Sigmoid colon (tissue), 7 donors: Measurements from ENCODE around the gene ADAMTS6. TPM values are rescaled to one million over a fixed set of nuclear protein-coding genes. Genes with fewer than 3 reads are reported as not detected.

ENCODE experiments used
- DNase-seq: peaks from one replicate; pipeline ENCODE4 v3.0.0-alpha.2; 2019
- H3K27ac ChIP-seq, 4 donors: fragments of 200-600 bp; sonication (generic); one replicate each; pipeline ENCODE4 v1.5.1; 2016 to 2019; ENCODE audit warnings: mild to moderate bottlenecking in 1 of 4
- H3K27me3 ChIP-seq, 3 donors: fragments of 200-600 bp; sonication (generic); one replicate each; pipeline ENCODE4 v1.5.1; 2019; ENCODE audit warnings: mild to moderate bottlenecking in 1 of 3
- H3K36me3 ChIP-seq, 4 donors: fragments of 200-600 bp; sonication (generic); one replicate each; pipeline ENCODE4 v1.5.1; 2016 to 2019
- H3K4me1 ChIP-seq, 4 donors: fragments of 200-600 bp; sonication (generic); one replicate each; pipeline ENCODE4 v1.5.1; 2017 to 2019
- H3K4me3 ChIP-seq, 4 donors: fragments of 200-600 bp; sonication (generic); one replicate each; pipeline ENCODE4 v1.5.1; 2017 to 2019; ENCODE audit warnings: mild to moderate bottlenecking in 2 of 4, moderate library complexity in 1 of 4
- H3K9me3 ChIP-seq, 4 donors: fragments of 200-600 bp in 3 of 4; sonication (generic) in 3 of 4; one replicate each; pipeline versions ENCODE4 v1.5.1 to v1.6.1; 2013 to 2019
- EP300 ChIP-seq, 4 donors: sonication (generic); formaldehyde crosslinking; IDR thresholded peaks; one replicate each; pipeline ENCODE4 v1.6.1; 2017; ENCODE audit warnings: antibody characterized with exemption in 4 of 4
- POLR2A ChIP-seq, 2 donors: fragments of 450-650 bp; IDR thresholded peaks; one replicate each; pipeline ENCODE4 v1.6.1; 2016; ENCODE audit warnings: antibody characterized with exemption in 2 of 2, mild to moderate bottlenecking in 2 of 2, moderate library complexity in 2 of 2
- POLR2AphosphoS5 ChIP-seq, 4 donors: sonication (generic); formaldehyde crosslinking; IDR thresholded peaks; one replicate each; pipeline ENCODE4 v1.6.1; 2017; ENCODE audit warnings: antibody characterized with exemption in 4 of 4
- WGBS, 2 donors: extraction: QIAGEN DNeasy Blood & Tissue Kit; methylation state at CpG; one replicate each; pipeline ENCODE4 v1.1.7; 2013; 5-methylcytosine and 5-hydroxymethylcytosine counted together
- intact Hi-C: fragments of 100-400 bp; cut with DNase I; formaldehyde crosslinking; loops from one replicate; pipeline ENCODE4 v1.15.1; 2023
- polyA plus RNA-seq, 3 donors: library from polyadenylated mRNA; stranded (reverse); fragments of 200-250 nt; gene quantifications; one replicate each; pipeline ENCODE4 v1.2.3, GENCODE V29; 2013
- total RNA-seq, 4 donors: library from RNA; depleted of rRNA; stranded (reverse); fragments of >200 nt; gene quantifications; one replicate each; pipeline ENCODE4 v1.1.0, GENCODE V29; 2016
- TF ChIP-seq, protein P1 (sequence below), 4 experiments: fragments of 450-650 bp in 3 of 4; fragments of 200-600 bp in 1 of 4; IDR thresholded peaks; one replicate each; pipeline ENCODE4 v1.5.1; 2016 to 2019; ENCODE audit warnings: antibody characterized with exemption in 4 of 4, mild to moderate bottlenecking in 3 of 4, moderate library complexity in 2 of 4
- donor health status: healthy with polysubstance abuse.
- donor health status: Bipolar disorder and iron deficiency.
- donor health status: healthy.

The ADAMTS6 gene
- total and polyA plus RNA-seq, 7 donors = 0.74 to 18.3 (median 7.1) TPM; not detected in 2

GRCh38 chr5:65113771-65114170, 367.9 kb downstream of the ADAMTS6 start:
- Histone ChIP-seq H3K4me1 (no peaks in the 10 kb centered on the region), H3K9me3 (peaks cover 0 to 2% (median 0%) of the 10 kb centered on the region in 4 donors), H3K4me3 (no peak overlapping the region), H3K36me3 (no peaks in the 10 kb centered on the region), H3K27ac (no peak overlapping the region), H3K27me3 (no peaks in the 10 kb centered on the region)
- TF ChIP-seq, protein P1, sequence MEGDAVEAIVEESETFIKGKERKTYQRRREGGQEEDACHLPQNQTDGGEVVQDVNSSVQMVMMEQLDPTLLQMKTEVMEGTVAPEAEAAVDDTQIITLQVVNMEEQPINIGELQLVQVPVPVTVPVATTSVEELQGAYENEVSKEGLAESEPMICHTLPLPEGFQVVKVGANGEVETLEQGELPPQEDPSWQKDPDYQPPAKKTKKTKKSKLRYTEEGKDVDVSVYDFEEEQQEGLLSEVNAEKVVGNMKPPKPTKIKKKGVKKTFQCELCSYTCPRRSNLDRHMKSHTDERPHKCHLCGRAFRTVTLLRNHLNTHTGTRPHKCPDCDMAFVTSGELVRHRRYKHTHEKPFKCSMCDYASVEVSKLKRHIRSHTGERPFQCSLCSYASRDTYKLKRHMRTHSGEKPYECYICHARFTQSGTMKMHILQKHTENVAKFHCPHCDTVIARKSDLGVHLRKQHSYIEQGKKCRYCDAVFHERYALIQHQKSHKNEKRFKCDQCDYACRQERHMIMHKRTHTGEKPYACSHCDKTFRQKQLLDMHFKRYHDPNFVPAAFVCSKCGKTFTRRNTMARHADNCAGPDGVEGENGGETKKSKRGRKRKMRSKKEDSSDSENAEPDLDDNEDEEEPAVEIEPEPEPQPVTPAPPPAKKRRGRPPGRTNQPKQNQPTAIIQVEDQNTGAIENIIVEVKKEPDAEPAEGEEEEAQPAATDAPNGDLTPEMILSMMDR (IDR thresholded peaks at IDR 0.05) = no peak
- TF ChIP-seq EP300 (IDR thresholded peaks at IDR 0.05) (no peak), POLR2AphosphoS5 (IDR thresholded peaks at IDR 0.05) (no peak), POLR2A (IDR thresholded peaks at IDR 0.05) (no peak)
- no peak for DNase-seq
- intact Hi-C loops = no loop called here
- 85 to 93% methylated on average over 2 of the region's 2 CpGs for WGBS, 2 donors

GRCh38 chr5:65111961-65112658, 369.6 kb downstream of the ADAMTS6 start:
- H3K27me3 ChIP-seq = no peaks in the 10 kb centered on the region
- H3K9me3 ChIP-seq = no peaks in the 10 kb centered on the region
- 55 to 83% methylated on average over 12 of the region's 12 CpGs for WGBS, 2 donors
- H3K4me3 ChIP-seq = no peak overlapping the region
- no peak for DNase-seq
- TF ChIP-seq POLR2AphosphoS5 (IDR thresholded peaks at IDR 0.05) (no peak), EP300 (IDR thresholded peaks at IDR 0.05) (no peak), POLR2A (IDR thresholded peaks at IDR 0.05) (no peak)
- TF ChIP-seq, protein P1 (IDR thresholded peaks at IDR 0.05) = no peak
- no peaks in the 10 kb centered on the region for H3K4me1 ChIP-seq
- no peak overlapping the region for H3K27ac ChIP-seq
- no peaks in the 10 kb centered on the region for H3K36me3 ChIP-seq
- intact Hi-C loops = no loop called here

DNA sequence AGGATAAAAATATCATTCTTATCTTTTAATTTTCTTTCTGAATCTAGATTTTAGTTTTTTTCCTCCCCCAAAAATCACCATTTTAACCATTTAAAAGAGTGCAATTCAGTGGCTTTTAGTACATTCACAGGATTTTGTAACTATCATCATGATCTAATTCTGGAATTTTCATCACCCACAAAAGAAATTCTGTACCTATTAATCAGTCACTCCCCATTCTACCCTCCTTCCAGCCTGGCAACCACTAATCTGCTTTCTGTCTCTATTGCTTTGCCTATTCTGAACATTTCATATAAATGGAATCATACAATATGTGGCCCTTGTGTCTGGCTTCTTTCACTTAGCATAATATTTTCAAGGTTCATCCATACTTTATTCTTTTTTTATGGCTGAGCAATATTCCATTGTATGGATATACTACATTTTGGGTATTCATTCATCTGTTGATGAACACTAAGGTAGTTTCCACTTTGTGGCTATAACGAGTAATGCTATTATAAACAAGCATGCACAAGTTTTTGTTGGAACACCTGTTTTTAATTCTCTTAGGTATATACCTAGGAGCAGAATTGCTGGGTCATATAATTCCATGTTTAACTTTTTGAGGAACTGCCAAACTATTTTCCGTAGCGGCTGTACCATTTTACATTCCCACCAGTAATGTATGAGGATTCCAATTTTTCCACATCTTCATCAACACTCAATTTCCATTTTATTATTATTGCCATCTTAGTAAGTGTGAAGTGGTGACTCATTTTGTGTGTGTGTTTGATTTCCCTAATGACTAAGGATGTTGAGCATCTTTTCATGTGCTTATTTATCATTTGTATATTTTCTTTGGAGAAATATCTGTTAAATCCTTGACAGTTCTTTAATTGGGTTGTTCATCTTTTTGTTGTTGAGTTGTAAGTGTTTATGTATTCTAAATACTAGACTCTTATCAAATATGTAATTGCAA, 372.7 kb downstream of the ADAMTS6 start:
- WGBS, 2 donors = 68 to 77% methylated on average over 3 of the region's 3 CpGs
- TF ChIP-seq POLR2A (IDR thresholded peaks at IDR 0.05) = no peak
- TF ChIP-seq, protein P1 (IDR thresholded peaks at IDR 0.05) = no peak
- no peak for TF ChIP-seq POLR2AphosphoS5 (IDR thresholded peaks at IDR 0.05)
- TF ChIP-seq EP300 (IDR thresholded peaks at IDR 0.05) = no peak

GRCh38 chr5:65105301-65105700, 376.4 kb downstream of the ADAMTS6 start:
- WGBS, 2 donors = 92 to 95% methylated on average over 4 of the region's 4 CpGs
- no peaks in the 10 kb centered on the region for H3K36me3 ChIP-seq

More for the DNA sequence above, 372.7 kb downstream of the ADAMTS6 start:
- no peak overlapping the region for H3K27ac ChIP-seq
- H3K4me3 ChIP-seq = no peak overlapping the region
- H3K27me3 ChIP-seq = no peaks in the 10 kb centered on the region
- no peaks in the 10 kb centered on the region for H3K36me3 ChIP-seq
- DNase-seq = no peak
- no peaks in the 10 kb centered on the region for H3K9me3 ChIP-seq
- intact Hi-C loops = loop anchor here (10.0 kb wide), 1 partner anchor 294 kb away; no protein-coding TSS in a partner anchor
- no peaks in the 10 kb centered on the region for H3K4me1 ChIP-seq

DNA sequence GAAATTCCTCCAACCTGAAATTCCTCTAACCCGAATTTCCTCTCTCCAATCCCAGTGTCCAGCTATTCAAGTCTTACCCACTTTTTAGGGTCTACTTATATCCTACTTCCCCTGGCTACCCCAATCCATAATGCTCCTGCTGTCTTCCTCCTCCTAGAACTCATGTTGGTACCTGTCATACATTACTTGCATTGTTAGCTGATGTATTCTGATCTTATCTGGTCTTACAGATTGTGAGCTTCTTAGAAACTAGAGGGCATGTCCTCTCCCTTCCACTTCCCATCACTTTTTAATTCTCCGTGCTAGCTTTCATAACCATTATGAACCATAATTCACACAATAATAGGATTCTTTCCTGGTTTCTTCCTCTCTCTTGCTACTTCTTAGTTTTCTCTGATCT, 376.9 kb downstream of the ADAMTS6 start:
- 94 to 95% methylated on average over 2 of the region's 2 CpGs for WGBS, 2 donors
- Histone ChIP-seq H3K27ac (no peak overlapping the region), H3K27me3 (no peaks in the 10 kb centered on the region), H3K9me3 (no peaks in the 10 kb centered on the region), H3K36me3 (no peaks in the 10 kb centered on the region), H3K4me3 (no peak overlapping the region), H3K4me1 (peaks cover 0 to 6% (median 5%) of the 10 kb centered on the region in 4 donors)
- TF ChIP-seq POLR2A (IDR thresholded peaks at IDR 0.05) (no peak), EP300 (IDR thresholded peaks at IDR 0.05) (no peak), POLR2AphosphoS5 (IDR thresholded peaks at IDR 0.05) (no peak)
- TF ChIP-seq, protein P1 (IDR thresholded peaks at IDR 0.05) = no peak
- DNase-seq = no peak
- intact Hi-C loops = loop anchor here (10.0 kb wide), 1 partner anchor 290 kb away; no protein-coding TSS in a partner anchor

More at GRCh38 chr5:65105301-65105700, 376.4 kb downstream of the ADAMTS6 start:
- no peak for TF ChIP-seq POLR2A (IDR thresholded peaks at IDR 0.05)
- Histone ChIP-seq H3K4me3 (no peak overlapping the region), H3K9me3 (no peaks in the 10 kb centered on the region), H3K27me3 (no peaks in the 10 kb centered on the region), H3K27ac (no peak overlapping the region), H3K4me1 (peaks cover 0 to 6% (median 5%) of the 10 kb centered on the region in 4 donors)
- DNase-seq = no peak
- intact Hi-C loops = loop anchor here (10.0 kb wide), 1 partner anchor 290 kb away; no protein-coding TSS in a partner anchor
